ENCODE measurements around the gene NADK2. TPM values are rescaled to one million over a fixed set of nuclear protein-coding genes. Genes with fewer than 3 reads are reported as not detected.

NADK2 gene
- total and polyA plus RNA-seq, 2 donors (not counting 1 experiment from before 2014, with no cell fraction given), result 11.6 to 26.9 TPM

DNA sequence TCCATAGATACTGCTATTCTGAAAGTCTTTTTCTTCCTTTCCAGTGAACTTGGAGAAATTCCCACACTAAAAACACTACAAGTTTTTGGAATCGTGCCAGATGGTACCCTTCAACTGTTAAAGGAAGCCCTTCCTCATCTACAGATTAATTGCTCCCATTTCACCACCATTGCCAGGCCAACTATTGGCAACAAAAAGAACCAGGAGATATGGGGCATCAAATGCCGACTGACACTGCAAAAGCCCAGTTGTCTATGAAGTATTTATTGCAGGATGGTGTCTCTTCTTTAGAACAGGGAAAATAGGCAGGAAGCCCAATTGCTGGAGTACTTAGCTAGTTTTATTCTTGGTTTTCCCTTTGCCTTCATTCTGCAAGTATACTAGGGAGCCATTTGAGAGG is 60.0 kb downstream of the NADK2 start:
- Histone ChIP-seq H3K27me3 (ENCODE audit: control insufficient read depth, insufficient read depth, low read length) (no peaks in the 10 kb centered on the region), H3K9ac (ENCODE audit: insufficient read depth, low read length) (no peak overlapping the region), H3K4me3 (replicated peaks in 1 of 4; ENCODE audit: control extremely low read depth in 1 of 4, insufficient read depth in 1 of 4, low read depth in 3 of 4, low read length in 4 of 4) (no peak overlapping the region), H3K36me3 (ENCODE audit: control insufficient read depth, insufficient read depth, low read length) (peaks cover 9% of the 10 kb centered on the region), H3K4me2 (ENCODE audit: extremely low read depth, insufficient read depth, low read length) (no peak overlapping the region), H3K79me2 (ENCODE audit: control insufficient read depth, insufficient read depth, low read length) (no peaks in the 10 kb centered on the region), H4K20me1 (ENCODE audit: control insufficient read depth, extremely low read depth, insufficient read depth, low read length) (no peaks in the 10 kb centered on the region), H3K4me1 (ENCODE audit: control insufficient read depth, extremely low read depth, insufficient read depth, low read length) (no peaks in the 10 kb centered on the region), H3K27ac (ENCODE audit: insufficient read depth, low read length) (no peak overlapping the region), H3K9me3 (ENCODE audit: control insufficient read depth, insufficient read depth, low read depth, low read length) (no peaks in the 10 kb centered on the region), H2AFZ (ENCODE audit: low read length) (no peak overlapping the region)
- no peak for TF ChIP-seq EZH2 (IDR thresholded peaks at IDR 0.05; ENCODE audit: low read length, missing control alignments)
- TF ChIP-seq, protein P1, sequence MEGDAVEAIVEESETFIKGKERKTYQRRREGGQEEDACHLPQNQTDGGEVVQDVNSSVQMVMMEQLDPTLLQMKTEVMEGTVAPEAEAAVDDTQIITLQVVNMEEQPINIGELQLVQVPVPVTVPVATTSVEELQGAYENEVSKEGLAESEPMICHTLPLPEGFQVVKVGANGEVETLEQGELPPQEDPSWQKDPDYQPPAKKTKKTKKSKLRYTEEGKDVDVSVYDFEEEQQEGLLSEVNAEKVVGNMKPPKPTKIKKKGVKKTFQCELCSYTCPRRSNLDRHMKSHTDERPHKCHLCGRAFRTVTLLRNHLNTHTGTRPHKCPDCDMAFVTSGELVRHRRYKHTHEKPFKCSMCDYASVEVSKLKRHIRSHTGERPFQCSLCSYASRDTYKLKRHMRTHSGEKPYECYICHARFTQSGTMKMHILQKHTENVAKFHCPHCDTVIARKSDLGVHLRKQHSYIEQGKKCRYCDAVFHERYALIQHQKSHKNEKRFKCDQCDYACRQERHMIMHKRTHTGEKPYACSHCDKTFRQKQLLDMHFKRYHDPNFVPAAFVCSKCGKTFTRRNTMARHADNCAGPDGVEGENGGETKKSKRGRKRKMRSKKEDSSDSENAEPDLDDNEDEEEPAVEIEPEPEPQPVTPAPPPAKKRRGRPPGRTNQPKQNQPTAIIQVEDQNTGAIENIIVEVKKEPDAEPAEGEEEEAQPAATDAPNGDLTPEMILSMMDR (conservative IDR thresholded peaks at IDR 0.05 in 1 of 2, IDR thresholded peaks at IDR 0.05 in 1 of 2; ENCODE audit: low read depth in 1 of 2, low read length in 2 of 2), result no peak
- no peak for DNase-seq (ENCODE audit: low read depth in 2 of 2)

DNA sequence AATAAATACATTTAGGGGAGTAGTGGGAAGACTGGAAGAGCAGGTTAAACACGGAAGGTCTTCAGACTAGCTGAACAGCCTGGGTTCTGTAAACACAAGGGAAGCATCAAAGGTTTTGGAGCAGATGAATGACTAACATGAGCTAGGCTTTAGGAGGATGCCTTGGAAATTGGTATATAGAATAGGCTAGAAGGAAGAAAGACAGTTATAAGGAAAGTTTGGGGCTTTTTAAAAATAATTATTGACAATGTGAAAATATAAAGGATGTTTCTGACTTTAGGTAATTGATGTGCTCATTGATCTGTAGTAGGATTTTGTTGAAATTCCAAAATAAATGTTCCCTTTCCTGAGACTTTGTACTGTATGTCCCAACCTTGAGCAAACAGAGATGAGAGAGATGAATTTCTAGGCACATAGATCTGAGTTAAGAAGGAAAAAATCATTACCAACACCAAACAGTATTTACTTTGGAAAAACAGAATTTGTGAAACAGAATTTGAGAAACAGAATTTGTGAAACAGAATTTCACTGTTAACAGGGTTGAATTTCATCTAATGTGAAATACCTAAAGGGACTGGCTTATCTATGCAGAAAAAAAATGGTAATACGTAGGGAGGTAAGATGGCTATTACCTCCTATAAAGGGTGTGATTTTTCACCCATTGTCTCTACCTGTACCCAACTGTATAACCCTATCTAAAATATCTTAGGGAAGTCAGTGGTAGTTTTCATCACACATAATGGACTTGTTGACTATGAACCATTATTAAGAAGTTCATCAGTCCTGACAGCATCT is 61.0 kb downstream of the NADK2 start:
- no peak overlapping the region for H3K4me2 ChIP-seq (ENCODE audit: extremely low read depth, insufficient read depth, low read length)
- no peaks in the 10 kb centered on the region for H3K79me2 ChIP-seq (ENCODE audit: control insufficient read depth, insufficient read depth, low read length)
- H3K36me3 ChIP-seq (ENCODE audit: control insufficient read depth, insufficient read depth, low read length), result peaks cover 9% of the 10 kb centered on the region
- no peaks in the 10 kb centered on the region for H3K27me3 ChIP-seq (ENCODE audit: control insufficient read depth, insufficient read depth, low read length)
- H3K4me1 ChIP-seq (ENCODE audit: control insufficient read depth, extremely low read depth, insufficient read depth, low read length), result no peaks in the 10 kb centered on the region
- no peaks in the 10 kb centered on the region for H3K9me3 ChIP-seq (ENCODE audit: control insufficient read depth, insufficient read depth, low read depth, low read length)
- no peak overlapping the region for H3K27ac ChIP-seq (ENCODE audit: insufficient read depth, low read length)
- no peak for TF ChIP-seq EZH2 (IDR thresholded peaks at IDR 0.05; ENCODE audit: low read length, missing control alignments)
- TF ChIP-seq, protein P1 (conservative IDR thresholded peaks at IDR 0.05 in 1 of 2, IDR thresholded peaks at IDR 0.05 in 1 of 2; ENCODE audit: low read depth in 1 of 2, low read length in 2 of 2), result no peak
- H2AFZ ChIP-seq (ENCODE audit: low read length), result no peak overlapping the region
- DNase-seq (ENCODE audit: low read depth in 2 of 2), result no peak
- no peaks in the 10 kb centered on the region for H4K20me1 ChIP-seq (ENCODE audit: control insufficient read depth, extremely low read depth, insufficient read depth, low read length)
- H3K4me3 ChIP-seq (replicated peaks in 1 of 4; ENCODE audit: control extremely low read depth in 1 of 4, insufficient read depth in 1 of 4, low read depth in 3 of 4, low read length in 4 of 4), result no peak overlapping the region
- no peak overlapping the region for H3K9ac ChIP-seq (ENCODE audit: insufficient read depth, low read length)

DNA sequence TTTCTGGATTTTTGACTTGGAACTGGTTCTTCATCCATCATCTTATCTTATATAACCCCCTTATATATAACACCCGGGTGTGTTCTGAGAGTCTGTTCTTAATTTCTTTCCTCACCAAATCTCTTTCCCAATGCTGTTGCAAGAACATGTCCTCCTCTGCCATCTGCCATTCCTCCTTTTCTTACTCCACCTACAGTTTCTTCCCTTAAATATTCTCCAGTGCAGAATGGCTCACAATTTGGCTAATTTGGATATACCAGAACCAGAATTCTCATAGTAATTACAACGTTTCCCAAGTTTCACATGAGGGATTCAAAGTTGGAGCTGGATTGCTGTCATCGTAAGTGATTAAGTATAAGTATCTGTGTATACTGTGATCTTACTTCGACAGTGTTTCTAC is 61.8 kb downstream of the NADK2 start:
- Histone ChIP-seq H3K4me2 (ENCODE audit: extremely low read depth, insufficient read depth, low read length) (no peak overlapping the region), H3K27me3 (ENCODE audit: control insufficient read depth, insufficient read depth, low read length) (no peaks in the 10 kb centered on the region), H3K79me2 (ENCODE audit: control insufficient read depth, insufficient read depth, low read length) (no peaks in the 10 kb centered on the region), H2AFZ (ENCODE audit: low read length) (no peak overlapping the region), H3K4me3 (replicated peaks in 1 of 4; ENCODE audit: control extremely low read depth in 1 of 4, insufficient read depth in 1 of 4, low read depth in 3 of 4, low read length in 4 of 4) (no peak overlapping the region), H3K27ac (ENCODE audit: insufficient read depth, low read length) (no peak overlapping the region), H4K20me1 (ENCODE audit: control insufficient read depth, extremely low read depth, insufficient read depth, low read length) (no peaks in the 10 kb centered on the region), H3K4me1 (ENCODE audit: control insufficient read depth, extremely low read depth, insufficient read depth, low read length) (no peaks in the 10 kb centered on the region), H3K9ac (ENCODE audit: insufficient read depth, low read length) (no peak overlapping the region), H3K36me3 (ENCODE audit: control insufficient read depth, insufficient read depth, low read length) (peaks cover 9% of the 10 kb centered on the region), H3K9me3 (ENCODE audit: control insufficient read depth, insufficient read depth, low read depth, low read length) (no peaks in the 10 kb centered on the region)
- TF ChIP-seq, protein P1 (conservative IDR thresholded peaks at IDR 0.05 in 1 of 2, IDR thresholded peaks at IDR 0.05 in 1 of 2; ENCODE audit: low read depth in 1 of 2, low read length in 2 of 2), result no peak
- TF ChIP-seq EZH2 (IDR thresholded peaks at IDR 0.05; ENCODE audit: low read length, missing control alignments), result no peak
- no peak for DNase-seq (ENCODE audit: low read depth in 2 of 2)
